ENCODE data around the gene SYTL4. TPM values are rescaled to one million over a fixed set of nuclear protein-coding genes. Genes with fewer than 3 reads are reported as not detected.

SYTL4 gene
- total RNA-seq, 2 donors from 2014 or later: 30.4 to 30.7 TPM

GRCh38 chrX:100673397-100673953, 58.4 kb downstream of the SYTL4 start:
- no peaks in the 10 kb centered on the region for H3K9me3 ChIP-seq
- H3K27me3 ChIP-seq: no peaks in the 10 kb centered on the region
- DNase-seq: no peak
- no peak for TF ChIP-seq CTCF (IDR thresholded peaks at IDR 0.05)
- H3K9ac ChIP-seq (ENCODE audit: low read depth in 2 of 2, low read length in 2 of 2): no peak overlapping the region
- intact Hi-C loops (cut with DNase I): no loop called here
- H3K4me1 ChIP-seq: no peaks in the 10 kb centered on the region
- no peaks in the 10 kb centered on the region for H3K36me3 ChIP-seq
- no peak overlapping the region for H3K4me3 ChIP-seq
- no peak overlapping the region for H3K27ac ChIP-seq

DNA sequence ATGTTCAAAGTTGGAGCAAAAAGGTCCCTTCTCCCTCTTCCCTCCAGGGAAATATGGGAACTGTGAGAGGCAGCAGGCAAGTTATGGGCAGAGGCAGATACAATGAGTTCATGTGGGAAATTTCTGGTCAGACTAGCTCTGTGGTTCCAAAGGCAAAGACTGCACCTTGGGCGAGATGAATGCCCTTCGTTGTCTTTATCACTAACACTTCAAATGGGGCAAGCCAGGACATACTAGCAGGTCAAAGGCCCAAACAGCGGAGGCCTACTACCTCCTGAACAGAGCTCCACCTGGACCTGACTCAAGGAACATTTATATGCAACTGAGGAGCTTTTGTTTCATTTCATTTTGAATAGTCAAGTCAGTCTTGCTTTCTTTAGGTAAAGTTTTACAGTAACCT, 59.0 kb downstream of the SYTL4 start:
- H3K4me3 ChIP-seq: no peak overlapping the region
- H3K4me1 ChIP-seq: no peaks in the 10 kb centered on the region
- intact Hi-C loops (cut with DNase I): no loop called here
- no peak overlapping the region for H3K27ac ChIP-seq
- no peaks in the 10 kb centered on the region for H3K9me3 ChIP-seq
- no peaks in the 10 kb centered on the region for H3K27me3 ChIP-seq
- H3K9ac ChIP-seq (ENCODE audit: low read depth in 2 of 2, low read length in 2 of 2): no peak overlapping the region
- TF ChIP-seq CTCF (IDR thresholded peaks at IDR 0.05): no peak
- DNase-seq: no peak
- no peaks in the 10 kb centered on the region for H3K36me3 ChIP-seq

GRCh38 chrX:100663642-100664041, 68.3 kb downstream of the SYTL4 start:
- Histone ChIP-seq H3K36me3 (no peaks in the 10 kb centered on the region), H3K27me3 (no peaks in the 10 kb centered on the region), H3K4me3 (no peak overlapping the region), H3K27ac (no peak overlapping the region), H3K9ac (ENCODE audit: low read depth in 2 of 2, low read length in 2 of 2) (no peak overlapping the region), H3K9me3 (no peaks in the 10 kb centered on the region), H3K4me1 (peaks cover 14% of the 10 kb centered on the region)
- intact Hi-C loops (cut with DNase I): no loop called here
- TF ChIP-seq CTCF (IDR thresholded peaks at IDR 0.05): no peak
- no peak for DNase-seq

DNA sequence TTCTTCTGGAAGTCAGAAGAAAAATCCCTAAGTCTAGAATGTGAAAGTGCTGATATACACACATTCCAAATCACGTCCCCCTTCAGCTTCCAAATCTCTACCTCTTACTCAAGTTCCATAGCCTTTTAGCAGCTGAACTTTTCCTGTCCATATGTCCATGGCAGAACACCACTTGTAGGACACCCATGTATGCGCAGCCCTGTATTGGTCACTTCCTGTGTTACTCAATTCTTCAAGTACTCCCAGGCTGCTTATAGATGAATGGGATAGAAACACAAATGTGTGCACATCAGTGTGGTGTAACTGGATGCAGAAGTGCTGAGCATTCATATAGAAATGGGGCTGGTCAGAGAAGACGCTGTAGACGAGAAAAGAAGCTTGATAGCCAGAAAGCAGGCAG, 69.1 kb downstream of the SYTL4 start:
- intact Hi-C loops (cut with DNase I): no loop called here
- no peaks in the 10 kb centered on the region for H3K27me3 ChIP-seq
- TF ChIP-seq CTCF (IDR thresholded peaks at IDR 0.05): no peak
- DNase-seq: no peak
- H3K36me3 ChIP-seq: no peaks in the 10 kb centered on the region
- H3K4me1 ChIP-seq: peaks cover 14% of the 10 kb centered on the region
- H3K4me3 ChIP-seq: no peak overlapping the region
- no peak overlapping the region for H3K9ac ChIP-seq (ENCODE audit: low read depth in 2 of 2, low read length in 2 of 2)
- H3K27ac ChIP-seq: no peak overlapping the region
- no peaks in the 10 kb centered on the region for H3K9me3 ChIP-seq

DNA sequence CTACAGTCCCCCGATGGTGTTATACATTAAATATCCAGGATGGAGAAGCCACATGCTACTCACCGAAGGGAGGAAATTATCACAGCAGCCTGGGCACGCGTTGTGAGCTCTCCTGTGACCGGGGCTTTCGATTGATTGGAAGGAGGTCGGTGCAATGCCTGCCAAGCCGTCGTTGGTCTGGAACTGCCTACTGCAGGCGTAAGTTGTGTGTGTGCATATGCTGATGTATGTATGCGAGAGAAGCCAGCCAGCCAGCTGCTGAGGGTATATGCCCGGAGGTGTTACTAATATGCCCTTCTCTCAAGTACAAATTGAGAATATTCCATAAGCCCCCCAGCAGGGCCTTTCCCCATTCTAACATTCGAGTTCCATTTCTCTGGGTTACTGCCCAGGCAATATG, 69.8 kb downstream of the SYTL4 start:
- no peaks in the 10 kb centered on the region for H3K27me3 ChIP-seq
- intact Hi-C loops (cut with DNase I): no loop called here
- H3K27ac ChIP-seq: no peak overlapping the region
- H3K4me3 ChIP-seq: no peak overlapping the region
- no peak for DNase-seq
- no peak for TF ChIP-seq CTCF (IDR thresholded peaks at IDR 0.05)
- peaks cover 14% of the 10 kb centered on the region for H3K4me1 ChIP-seq
- H3K36me3 ChIP-seq: no peaks in the 10 kb centered on the region
- no peak overlapping the region for H3K9ac ChIP-seq (ENCODE audit: low read depth in 2 of 2, low read length in 2 of 2)
- no peaks in the 10 kb centered on the region for H3K9me3 ChIP-seq

Measured in colonic mucosa (tissue), 4 donors.